ENCODE measurements around the gene SLC5A10.
"Not testable (repeated sequence)": the region's sequence is repeated elsewhere in the genome, so short reads cannot be mapped to it uniquely, and the experiment has no call there.

DNA sequence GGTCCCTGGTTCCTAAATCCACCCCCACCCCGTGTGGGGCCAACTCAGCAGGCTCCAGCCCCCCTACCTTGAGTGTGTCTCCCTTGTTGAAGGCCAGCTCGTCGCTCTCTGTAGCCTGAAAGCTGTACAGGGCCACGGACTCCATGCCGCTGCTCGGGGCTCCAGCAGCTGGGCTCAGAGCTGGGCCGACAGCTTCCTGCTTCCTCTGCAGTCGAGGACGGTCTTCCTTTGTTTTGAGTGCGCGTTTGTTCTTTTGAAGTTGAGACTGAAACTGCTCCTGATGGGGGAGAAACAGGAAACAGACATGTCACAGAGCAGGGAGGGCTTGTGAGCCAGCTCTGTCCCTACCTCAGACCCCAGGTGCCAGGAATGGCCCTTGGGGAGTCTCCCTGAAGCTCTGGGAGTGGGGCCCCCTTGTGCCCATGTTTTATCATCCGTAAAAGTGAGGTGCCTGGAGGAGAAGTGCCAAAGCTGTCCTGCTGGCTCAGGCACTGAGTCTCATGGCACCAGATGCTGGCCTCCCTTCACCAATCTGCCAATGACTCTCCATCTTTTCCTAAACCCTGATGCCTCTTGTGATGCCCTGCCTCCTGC, 94.9 kb downstream of the SLC5A10 start, which contains the start of gene GRAP:
- not testable (repeated sequence) for TF ChIP-seq EZH2 (IDR thresholded peaks at IDR 0.05; ENCODE audit: low read length)
- TF ChIP-seq, protein P1, sequence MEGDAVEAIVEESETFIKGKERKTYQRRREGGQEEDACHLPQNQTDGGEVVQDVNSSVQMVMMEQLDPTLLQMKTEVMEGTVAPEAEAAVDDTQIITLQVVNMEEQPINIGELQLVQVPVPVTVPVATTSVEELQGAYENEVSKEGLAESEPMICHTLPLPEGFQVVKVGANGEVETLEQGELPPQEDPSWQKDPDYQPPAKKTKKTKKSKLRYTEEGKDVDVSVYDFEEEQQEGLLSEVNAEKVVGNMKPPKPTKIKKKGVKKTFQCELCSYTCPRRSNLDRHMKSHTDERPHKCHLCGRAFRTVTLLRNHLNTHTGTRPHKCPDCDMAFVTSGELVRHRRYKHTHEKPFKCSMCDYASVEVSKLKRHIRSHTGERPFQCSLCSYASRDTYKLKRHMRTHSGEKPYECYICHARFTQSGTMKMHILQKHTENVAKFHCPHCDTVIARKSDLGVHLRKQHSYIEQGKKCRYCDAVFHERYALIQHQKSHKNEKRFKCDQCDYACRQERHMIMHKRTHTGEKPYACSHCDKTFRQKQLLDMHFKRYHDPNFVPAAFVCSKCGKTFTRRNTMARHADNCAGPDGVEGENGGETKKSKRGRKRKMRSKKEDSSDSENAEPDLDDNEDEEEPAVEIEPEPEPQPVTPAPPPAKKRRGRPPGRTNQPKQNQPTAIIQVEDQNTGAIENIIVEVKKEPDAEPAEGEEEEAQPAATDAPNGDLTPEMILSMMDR (optimal IDR thresholded peaks at IDR 0.05 in 1 of 3, IDR thresholded peaks at IDR 0.05 in 1 of 3, conservative IDR thresholded peaks at IDR 0.05 in 1 of 3; ENCODE audit: extremely low read depth in 1 of 3, insufficient read depth in 2 of 3, low read length in 3 of 3), result not testable (repeated sequence)

Measured in keratinocyte (primary cell).